ENCODE results near the gene ADAMTSL3. TPM values are rescaled to one million over a fixed set of nuclear protein-coding genes. Genes with fewer than 3 reads are reported as not detected.

The ADAMTSL3 gene
- total and polyA plus RNA-seq, 2 donors (not counting 1 experiment from before 2014, with no cell fraction given): 0.01 TPM; not detected in 1

Small RNA genes within 50 kb of the gene (small RNA-seq; reads per million reads assigned to genes)
- gene RNU6-1339P (ENCODE audit: insufficient read length, low read depth, low replicate concordance) (not detected), gene RNU6-401P (ENCODE audit: insufficient read length, low read depth, low replicate concordance) (not detected)

Other genes starting within 250 kb of the ADAMTSL3 start
- not detected in 2 replicates for gene SH3GL3, start 206.8 kb upstream of the ADAMTSL3 start, total RNA-seq
- gene SH3GL3, start 206.8 kb upstream of the ADAMTSL3 start, polyA plus RNA-seq: not detected in 2 replicates